ENCODE results near the gene SPDYE5. TPM values are rescaled to one million over a fixed set of nuclear protein-coding genes. Genes with fewer than 3 reads are reported as not detected.
"Not testable (repeated sequence)": the region's sequence is repeated elsewhere in the genome, so short reads cannot be mapped to it uniquely, and the experiment has no call there.

SPDYE5 gene, protein sequence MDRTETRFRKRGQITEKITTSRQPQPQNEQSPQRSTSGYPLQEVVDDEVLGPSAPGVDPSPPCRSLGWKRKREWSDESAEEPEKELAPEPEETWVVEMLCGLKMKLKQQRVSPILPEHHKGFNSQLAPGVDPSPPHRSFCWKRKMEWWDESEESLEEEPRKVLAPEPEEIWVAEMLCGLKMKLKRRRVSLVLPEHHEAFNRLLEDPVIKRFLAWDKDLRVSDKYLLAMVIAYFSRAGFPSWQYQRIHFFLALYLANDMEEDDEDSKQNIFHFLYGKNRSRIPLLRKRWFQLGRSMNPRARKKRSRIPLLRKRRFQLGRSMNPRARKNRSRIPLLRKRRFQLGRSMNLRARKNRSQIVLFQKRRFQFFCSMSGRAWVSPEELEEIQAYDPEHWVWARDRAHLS
- not detected for total RNA-seq
- polyA plus RNA-seq = 0.58 TPM

DNA sequence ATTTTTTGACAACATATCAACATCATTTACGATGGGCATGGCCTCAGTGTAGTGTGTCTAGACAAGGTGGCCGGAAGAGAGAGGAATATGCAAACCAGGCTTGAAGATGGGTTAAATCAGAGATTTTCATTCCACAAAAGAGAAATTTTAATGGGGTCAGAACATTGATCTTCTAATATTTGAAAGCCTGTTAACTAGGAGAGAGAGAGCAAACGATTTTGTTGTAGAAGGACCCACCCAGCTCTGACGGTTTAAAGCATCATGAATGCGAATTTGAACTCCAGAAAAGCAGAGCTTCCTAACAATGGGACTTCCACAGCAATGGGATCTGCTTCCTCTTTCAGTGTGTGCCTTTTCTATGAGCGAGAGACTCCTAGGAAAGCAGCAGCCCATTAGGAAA is at the start of gene SPDYE5:
Gene SPDYE5, plus strand, starts transcription at position 301 of the 400 bp plus-strand sequence. CDS start 1,728 bp downstream, outside the sequence.
- H3K36me3 ChIP-seq (ENCODE audit: insufficient read depth, low read length); H3K9me3 Mint-ChIP-seq; H3K36me3 Mint-ChIP-seq; H3K27me3 Mint-ChIP-seq; H3K27me3 ChIP-seq (ENCODE audit: insufficient read depth, low read length, poor library complexity, severe bottlenecking); H3K4me1 Mint-ChIP-seq; H3K4me3 ChIP-seq (ENCODE audit: low read length); H3K4me3 Mint-ChIP-seq; H3K27ac ChIP-seq (ENCODE audit: low read depth, low read length); H3K9me3 ChIP-seq (ENCODE audit: low read length); H3K4me1 ChIP-seq (ENCODE audit: insufficient read depth, low read length); POLR2A ChIA-PET; DNase-seq; CTCF ChIA-PET: not testable (repeated sequence)
- peak within 1 kb of the TSS in 1 of 8 donors; percentile 46 for H3K27ac Mint-ChIP-seq

DNA sequence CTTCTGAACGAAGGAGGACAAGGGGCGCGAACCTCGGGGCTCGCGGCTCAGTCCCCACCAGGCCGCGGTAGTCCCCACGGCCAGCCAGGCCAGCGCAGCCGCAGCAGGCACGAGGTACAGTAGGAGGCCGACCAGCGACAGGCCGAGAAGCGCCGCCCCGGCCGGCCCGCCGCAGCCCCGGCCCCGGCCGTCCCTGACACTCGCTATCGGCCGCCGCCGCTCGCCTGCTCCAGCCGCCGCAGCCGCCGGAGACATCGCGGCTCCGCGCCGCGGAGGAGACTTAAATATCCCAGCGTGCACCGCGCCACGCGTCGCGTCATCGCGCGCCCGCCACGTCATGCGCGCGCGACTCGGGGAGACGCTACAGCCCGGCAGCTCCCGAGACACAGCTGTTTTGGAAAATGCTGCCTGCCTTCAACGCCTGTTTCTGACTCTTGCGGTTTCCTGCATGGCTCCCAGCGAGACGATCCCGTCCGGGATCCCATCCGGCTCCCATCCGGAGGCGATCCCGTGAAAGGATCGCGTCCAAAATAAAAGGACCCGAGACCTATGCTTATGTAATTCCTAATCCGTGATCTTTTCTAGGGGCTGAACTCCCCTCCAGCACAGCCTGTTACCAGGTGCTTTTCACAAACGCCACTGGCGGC is 49.5 kb upstream of the SPDYE5 start:
- H3K27me3 ChIP-seq (ENCODE audit: insufficient read depth, low read length, poor library complexity, severe bottlenecking); H3K27me3 Mint-ChIP-seq; H3K4me1 ChIP-seq (ENCODE audit: insufficient read depth, low read length); POLR2A ChIA-PET; H3K9me3 ChIP-seq (ENCODE audit: low read length); H3K9me3 Mint-ChIP-seq; CTCF ChIA-PET: not testable (repeated sequence)
- DNase-seq = peak in 3 of 5 donors; percentile 16 to 72 (median 54)
- Mint-ChIP-seq H3K27ac (peak overlapping the region; percentile 97 to 99 (median 98)), H3K36me3 (peaks cover 11 to 32% (median 14%) of the 10 kb centered on the region in 3 donors), H3K4me1 (peaks cover 13 to 29% (median 20%) of the 10 kb centered on the region in 3 donors), H3K4me3 (peak overlapping the region; percentile 91 to 97 (median 95))
- peak overlapping the region; percentile 47 for H3K27ac ChIP-seq (ENCODE audit: low read depth, low read length)
- peaks cover 16% of the 10 kb centered on the region for H3K36me3 ChIP-seq (ENCODE audit: insufficient read depth, low read length)
- peak overlapping the region; percentile 56 for H3K4me3 ChIP-seq (ENCODE audit: low read length)

DNA sequence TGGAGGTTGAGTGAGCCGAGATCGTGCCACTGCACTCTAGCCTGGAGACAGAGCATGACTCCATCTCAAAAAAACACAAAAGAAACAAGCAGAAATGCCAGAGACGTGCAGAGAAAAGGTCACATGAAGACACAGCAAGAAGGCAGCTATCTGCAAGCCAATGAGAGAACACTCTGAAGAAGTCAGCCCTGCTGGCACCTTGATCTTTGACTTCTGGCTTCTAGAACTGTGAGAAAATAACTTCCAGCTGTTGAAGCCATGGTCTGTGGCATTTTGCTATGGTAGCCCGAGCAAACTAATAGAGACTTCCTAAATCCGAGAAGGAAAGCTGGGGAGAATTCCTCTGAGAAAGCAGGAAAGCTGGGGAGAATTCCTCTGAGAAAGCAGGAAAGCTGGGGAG is 42.2 kb upstream of the SPDYE5 start:
- Mint-ChIP-seq H3K27ac (peak overlapping the region in 2 of 8 donors; percentile 54 to 73), H3K36me3 (peaks cover 0 to 12% (median 0%) of the 10 kb centered on the region in 3 donors)
- H3K9me3 Mint-ChIP-seq; H3K27ac ChIP-seq (ENCODE audit: low read depth, low read length); H3K4me3 Mint-ChIP-seq; H3K27me3 ChIP-seq (ENCODE audit: insufficient read depth, low read length, poor library complexity, severe bottlenecking); H3K4me1 Mint-ChIP-seq; H3K4me1 ChIP-seq (ENCODE audit: insufficient read depth, low read length); DNase-seq; H3K27me3 Mint-ChIP-seq; H3K9me3 ChIP-seq (ENCODE audit: low read length); CTCF ChIA-PET; H3K36me3 ChIP-seq (ENCODE audit: insufficient read depth, low read length); H3K4me3 ChIP-seq (ENCODE audit: low read length); POLR2A ChIA-PET: not testable (repeated sequence)

DNA sequence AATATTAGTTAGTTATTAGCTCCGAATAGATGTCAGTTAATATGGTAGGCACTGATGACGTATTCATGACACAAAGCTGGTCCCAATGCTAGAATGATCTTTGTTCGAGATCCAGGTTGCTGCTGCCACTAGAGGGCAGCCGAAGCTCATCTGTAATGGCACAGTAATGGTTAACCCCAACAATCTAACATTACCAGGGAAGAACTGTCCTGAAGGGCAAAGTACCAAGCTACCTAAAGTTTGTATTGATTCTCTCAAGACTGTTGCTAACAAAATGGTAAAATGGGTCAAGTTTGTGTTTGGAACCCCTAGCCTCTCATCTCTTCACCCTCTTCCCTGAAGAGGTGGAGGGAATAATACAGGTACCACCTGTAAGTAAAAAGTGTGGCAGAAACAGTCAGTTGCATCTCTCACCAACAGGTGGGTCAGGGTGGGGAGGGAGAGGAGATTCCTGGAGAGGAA is 39.6 kb upstream of the SPDYE5 start:
- H3K27ac ChIP-seq (ENCODE audit: low read depth, low read length); CTCF ChIA-PET; H3K9me3 ChIP-seq (ENCODE audit: low read length); H3K4me3 ChIP-seq (ENCODE audit: low read length); H3K9me3 Mint-ChIP-seq; H3K4me3 Mint-ChIP-seq; H3K27me3 ChIP-seq (ENCODE audit: insufficient read depth, low read length, poor library complexity, severe bottlenecking); POLR2A ChIA-PET; H3K4me1 ChIP-seq (ENCODE audit: insufficient read depth, low read length); H3K4me1 Mint-ChIP-seq; H3K36me3 ChIP-seq (ENCODE audit: insufficient read depth, low read length); H3K27me3 Mint-ChIP-seq: not testable (repeated sequence)
- DNase-seq = peak in 1 of 5 donors; percentile 12
- H3K36me3 Mint-ChIP-seq = peaks cover 0 to 12% (median 0%) of the 10 kb centered on the region in 3 donors
- peak overlapping the region in 1 of 8 donors; percentile 45 for H3K27ac Mint-ChIP-seq

DNA sequence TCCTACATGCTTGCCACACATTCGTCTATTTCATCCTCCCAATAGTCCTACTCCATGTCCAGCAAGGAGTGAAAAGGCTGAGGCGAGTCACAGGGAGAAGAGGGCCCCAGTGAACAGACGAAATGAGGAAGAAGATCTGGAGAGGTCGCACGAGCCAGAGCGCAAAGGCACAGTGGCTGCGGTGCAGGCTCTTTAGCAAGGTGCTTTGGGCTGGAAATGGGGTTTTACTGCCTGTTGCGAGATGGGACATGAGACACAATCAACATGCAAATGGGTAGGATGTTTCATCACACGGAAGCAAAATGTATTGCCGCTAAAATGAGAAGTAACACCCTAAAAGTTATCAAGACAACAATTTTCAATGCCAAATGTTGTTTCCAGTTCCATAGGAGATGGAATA is 35.7 kb upstream of the SPDYE5 start:
- POLR2A ChIA-PET; H3K4me3 ChIP-seq (ENCODE audit: low read length); H3K27ac Mint-ChIP-seq; H3K4me3 Mint-ChIP-seq; H3K27me3 Mint-ChIP-seq; H3K4me1 Mint-ChIP-seq; H3K9me3 ChIP-seq (ENCODE audit: low read length); H3K9me3 Mint-ChIP-seq; H3K27me3 ChIP-seq (ENCODE audit: insufficient read depth, low read length, poor library complexity, severe bottlenecking); H3K4me1 ChIP-seq (ENCODE audit: insufficient read depth, low read length); H3K27ac ChIP-seq (ENCODE audit: low read depth, low read length); DNase-seq; CTCF ChIA-PET; H3K36me3 ChIP-seq (ENCODE audit: insufficient read depth, low read length): not testable (repeated sequence)
- peaks cover 0 to 13% (median 0%) of the 10 kb centered on the region in 3 donors for H3K36me3 Mint-ChIP-seq

DNA sequence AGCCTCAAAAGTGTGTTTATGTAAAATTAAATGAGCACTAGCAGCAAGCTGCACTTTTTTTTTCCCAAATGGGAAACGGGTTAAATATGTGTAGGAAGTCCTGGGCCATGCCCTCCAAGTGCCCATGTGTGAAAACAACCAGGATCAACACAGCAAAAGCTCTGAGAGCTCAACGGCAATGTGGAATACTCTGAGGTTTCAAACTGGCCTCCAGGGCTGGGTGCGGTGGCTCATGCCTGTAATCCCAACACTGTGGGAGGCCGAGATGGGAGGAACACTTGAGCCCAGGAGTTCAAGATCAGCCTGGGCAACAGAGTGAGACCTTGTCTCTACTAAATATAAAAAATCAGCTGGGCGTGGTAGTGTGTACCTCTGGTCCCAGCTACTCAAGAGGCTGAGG is 34.1 kb upstream of the SPDYE5 start:
- H3K4me3 ChIP-seq (ENCODE audit: low read length); H3K27ac Mint-ChIP-seq; H3K9me3 ChIP-seq (ENCODE audit: low read length); H3K27me3 Mint-ChIP-seq; H3K4me1 ChIP-seq (ENCODE audit: insufficient read depth, low read length); H3K4me1 Mint-ChIP-seq; CTCF ChIA-PET; H3K9me3 Mint-ChIP-seq; H3K27me3 ChIP-seq (ENCODE audit: insufficient read depth, low read length, poor library complexity, severe bottlenecking); DNase-seq; POLR2A ChIA-PET; H3K27ac ChIP-seq (ENCODE audit: low read depth, low read length); H3K36me3 ChIP-seq (ENCODE audit: insufficient read depth, low read length); H3K4me3 Mint-ChIP-seq: not testable (repeated sequence)
- peaks cover 0 to 15% (median 0%) of the 10 kb centered on the region in 3 donors for H3K36me3 Mint-ChIP-seq

DNA sequence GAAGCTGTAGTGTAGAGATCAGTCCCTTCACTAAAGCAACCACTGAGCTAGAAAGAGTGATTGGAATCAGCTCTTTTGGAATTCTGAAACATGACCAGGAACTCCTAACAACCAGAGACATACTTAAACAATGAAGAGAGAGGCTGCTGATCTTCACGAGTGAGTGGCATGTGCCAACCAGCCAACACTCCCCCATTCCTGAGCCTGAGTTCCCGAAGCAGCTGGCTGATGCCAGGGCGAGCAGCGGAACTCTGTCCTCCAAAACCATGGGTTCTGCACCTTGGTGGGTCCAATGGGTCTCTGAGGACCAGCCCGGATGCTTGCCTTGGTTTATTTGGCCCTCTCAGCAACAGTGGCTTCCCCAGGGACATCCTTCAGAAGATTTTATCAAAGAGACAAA is 31.6 kb upstream of the SPDYE5 start:
- peak overlapping the region in 5 of 8 donors; percentile 29 to 76 (median 38) for H3K27ac Mint-ChIP-seq
- H3K9me3 ChIP-seq (ENCODE audit: low read length) = not testable (repeated sequence)
- peak overlapping the region in 3 of 7 donors; percentile 19 to 26 (median 21) for H3K4me3 Mint-ChIP-seq

DNA sequence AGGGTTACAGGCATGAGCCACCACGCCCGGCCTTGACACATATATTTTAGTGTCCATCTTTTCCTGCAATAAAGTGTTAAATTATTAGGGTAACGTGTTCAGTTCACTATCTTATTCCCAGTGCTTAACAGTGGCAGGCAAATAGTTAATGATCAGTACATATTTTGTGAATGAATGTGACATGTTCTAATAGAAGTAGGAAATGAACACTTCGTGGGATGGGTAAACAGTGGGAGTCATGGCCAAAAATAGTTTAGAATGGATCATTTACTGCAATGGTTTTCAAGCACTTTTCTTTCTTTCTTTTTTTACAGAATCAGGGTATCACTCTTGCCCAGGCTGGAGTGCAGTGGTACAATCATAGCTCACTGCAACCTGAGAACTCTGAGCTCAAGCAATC is 22.0 kb upstream of the SPDYE5 start:
- H3K4me3 Mint-ChIP-seq; H3K4me3 ChIP-seq (ENCODE audit: low read length); H3K4me1 ChIP-seq (ENCODE audit: insufficient read depth, low read length); POLR2A ChIA-PET; H3K36me3 ChIP-seq (ENCODE audit: insufficient read depth, low read length); H3K27me3 ChIP-seq (ENCODE audit: insufficient read depth, low read length, poor library complexity, severe bottlenecking); CTCF ChIA-PET; H3K27ac ChIP-seq (ENCODE audit: low read depth, low read length); H3K27me3 Mint-ChIP-seq; H3K27ac Mint-ChIP-seq; H3K4me1 Mint-ChIP-seq; H3K9me3 Mint-ChIP-seq; DNase-seq; H3K9me3 ChIP-seq (ENCODE audit: low read length): not testable (repeated sequence)
- H3K36me3 Mint-ChIP-seq = peaks cover 5 to 44% (median 14%) of the 10 kb centered on the region in 3 donors

More for the DNA sequence above, 31.6 kb upstream of the SPDYE5 start:
- H3K4me1 ChIP-seq (ENCODE audit: insufficient read depth, low read length); H3K27ac ChIP-seq (ENCODE audit: low read depth, low read length); H3K27me3 Mint-ChIP-seq; H3K4me3 ChIP-seq (ENCODE audit: low read length); CTCF ChIA-PET; POLR2A ChIA-PET; H3K27me3 ChIP-seq (ENCODE audit: insufficient read depth, low read length, poor library complexity, severe bottlenecking); DNase-seq; H3K4me1 Mint-ChIP-seq; H3K9me3 Mint-ChIP-seq; H3K36me3 ChIP-seq (ENCODE audit: insufficient read depth, low read length): not testable (repeated sequence)
- peaks cover 0 to 12% (median 0%) of the 10 kb centered on the region in 3 donors for H3K36me3 Mint-ChIP-seq

Data from CD8-positive, alpha-beta memory T cell (primary cell).